Suppressor macrophage (primary cell): ENCODE results near the gene TGFB2.

ENCODE experiments used
- DNase-seq, 4 experiments: peaks; one replicate each; pipeline ENCODE4 v3.0.0-alpha.2; 2020 to 2022

TGFB2 gene

GRCh38 chr1:218336328-218336727 is 8.8 kb upstream of the TGFB2 start:
- peak; percentile 15 to 54 (median 49) for DNase-seq

GRCh38 chr1:218339267-218339831 is 5.8 kb upstream of the TGFB2 start:
- peak; percentile 10 to 68 (median 44) for DNase-seq

GRCh38 chr1:218341325-218341724 is 3.8 kb upstream of the TGFB2 start:
- DNase-seq = no peak

- DNase-seq = no peak
Observed at GRCh38 chr1:218342091-218342490, 3.0 kb upstream of the TGFB2 start.

GRCh38 chr1:218345673-218346390 is 696 bp downstream of the TGFB2 start:
- peak; percentile 39 to 69 (median 56) for DNase-seq

- DNase-seq = peak; percentile 28 to 50 (median 38)
Observed at GRCh38 chr1:218346391-218347204, 1.5 kb downstream of the TGFB2 start.

GRCh38 chr1:218347336-218347722 is 2.2 kb downstream of the TGFB2 start:
- no peak for DNase-seq

GRCh38 chr1:218347723-218348627 is 2.8 kb downstream of the TGFB2 start:
- no peak for DNase-seq

GRCh38 chr1:218348628-218349071 is 3.5 kb downstream of the TGFB2 start:
- no peak for DNase-seq

- DNase-seq = no peak
Observed at GRCh38 chr1:218349348-218350034, 4.4 kb downstream of the TGFB2 start.

- DNase-seq = peak in 1 of 4 experiments; percentile 15
Observed at GRCh38 chr1:218350035-218350525, 4.9 kb downstream of the TGFB2 start.

- no peak for DNase-seq
Observed at GRCh38 chr1:218350801-218351266, 5.7 kb downstream of the TGFB2 start.

- peak; percentile 29 to 65 (median 61) for DNase-seq
Observed at GRCh38 chr1:218351391-218352074, 6.4 kb downstream of the TGFB2 start.

- no peak for DNase-seq
Observed at GRCh38 chr1:218352075-218352438, 6.9 kb downstream of the TGFB2 start.

- DNase-seq = no peak
Observed at GRCh38 chr1:218353656-218354055, 8.5 kb downstream of the TGFB2 start.

- DNase-seq = no peak
Observed at GRCh38 chr1:218355278-218355677, 10.1 kb downstream of the TGFB2 start.

GRCh38 chr1:218357211-218357892 is 12.2 kb downstream of the TGFB2 start:
- DNase-seq = peak in 3 of 4 experiments; percentile 25 to 51 (median 41)

GRCh38 chr1:218357893-218358232 is 12.7 kb downstream of the TGFB2 start:
- DNase-seq = no peak

GRCh38 chr1:218361298-218362065 is 16.3 kb downstream of the TGFB2 start:
- DNase-seq = peak in 3 of 4 experiments; percentile 23 to 42 (median 24)
